ES-I3 (cell line): ENCODE data around the gene PLXDC1.
"Not testable (repeated sequence)": the region's sequence is repeated elsewhere in the genome, so short reads cannot be mapped to it uniquely, and the experiment has no call there.

Experiments
- H3K36me3 ChIP-seq: 2 replicates; pipeline ENCODE4 v1.6.1; 2013; ENCODE audit warnings: mild to moderate bottlenecking, low read length, control low read depth, moderate library complexity; ENCODE audit not compliant: insufficient read depth
- H3K4me1 ChIP-seq: 2 replicates; pipeline ENCODE4 v1.6.1; 2013; ENCODE audit warnings: mild to moderate bottlenecking, control low read depth, low read length; ENCODE audit not compliant: insufficient read depth
- H3K9ac ChIP-seq: 2 replicates; pipeline ENCODE4 v1.6.1; 2013; ENCODE audit warnings: low read depth, mild to moderate bottlenecking, low read length, moderate library complexity
- H3K9me3 ChIP-seq: 2 replicates; pipeline ENCODE4 v1.6.1; 2013; ENCODE audit warnings: mild to moderate bottlenecking, low read length, moderate library complexity; ENCODE audit not compliant: control insufficient read depth, insufficient read depth

The PLXDC1 gene

DNA sequence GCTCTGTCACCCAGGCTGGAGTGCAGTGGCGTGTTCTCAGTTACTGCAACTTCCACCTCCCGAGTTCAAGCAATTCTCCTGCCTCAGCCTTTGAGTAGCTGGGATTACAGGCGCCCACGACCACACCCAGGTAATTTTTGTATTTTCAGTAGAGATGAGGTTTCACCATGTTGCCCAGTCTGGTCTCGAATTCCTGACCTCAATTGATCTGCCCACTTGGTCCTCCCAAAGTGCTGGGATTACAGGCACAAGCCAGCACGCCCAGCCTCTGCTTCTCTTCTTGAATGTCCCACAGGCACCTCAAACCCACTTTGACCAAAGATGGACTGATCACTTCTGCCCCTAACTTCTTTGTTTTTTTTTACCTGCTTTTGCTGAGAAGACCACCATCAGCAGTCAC is 19.1 kb upstream of the PLXDC1 start:
- H3K9me3 ChIP-seq: no peaks in the 10 kb centered on the region
- no peak overlapping the region for H3K9ac ChIP-seq
- peaks cover 28% of the 10 kb centered on the region for H3K4me1 ChIP-seq

DNA sequence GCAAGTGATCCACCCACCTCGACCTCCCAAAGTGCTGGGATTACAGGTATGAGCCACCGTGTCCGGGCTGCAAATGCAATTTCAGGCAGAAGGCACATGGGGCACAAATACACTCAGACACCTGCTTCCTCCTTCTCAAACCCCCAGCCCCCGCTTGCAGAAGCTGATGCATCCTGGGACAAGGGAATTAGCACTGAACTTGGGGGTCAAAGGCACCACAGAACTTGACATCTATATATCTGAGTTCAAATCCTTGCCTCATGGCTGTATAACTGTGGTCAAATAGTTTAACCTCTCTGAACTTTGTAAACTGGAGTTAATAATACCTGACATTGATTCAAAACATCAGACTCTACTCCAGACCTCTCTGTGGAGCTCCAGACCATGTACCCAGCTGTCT is 18.7 kb upstream of the PLXDC1 start:
- no peaks in the 10 kb centered on the region for H3K9me3 ChIP-seq
- no peaks in the 10 kb centered on the region for H3K36me3 ChIP-seq
- no peak overlapping the region for H3K9ac ChIP-seq
- peaks cover 28% of the 10 kb centered on the region for H3K4me1 ChIP-seq

More for the DNA sequence above, 19.1 kb upstream of the PLXDC1 start:
- no peaks in the 10 kb centered on the region for H3K36me3 ChIP-seq

- Histone ChIP-seq H3K9me3 (no peaks in the 10 kb centered on the region), H3K36me3 (no peaks in the 10 kb centered on the region), H3K9ac (no peak overlapping the region), H3K4me1 (peaks cover 25% of the 10 kb centered on the region)
Measured at GRCh38 chr17:39169518-39169917, 18.1 kb upstream of the PLXDC1 start.

DNA sequence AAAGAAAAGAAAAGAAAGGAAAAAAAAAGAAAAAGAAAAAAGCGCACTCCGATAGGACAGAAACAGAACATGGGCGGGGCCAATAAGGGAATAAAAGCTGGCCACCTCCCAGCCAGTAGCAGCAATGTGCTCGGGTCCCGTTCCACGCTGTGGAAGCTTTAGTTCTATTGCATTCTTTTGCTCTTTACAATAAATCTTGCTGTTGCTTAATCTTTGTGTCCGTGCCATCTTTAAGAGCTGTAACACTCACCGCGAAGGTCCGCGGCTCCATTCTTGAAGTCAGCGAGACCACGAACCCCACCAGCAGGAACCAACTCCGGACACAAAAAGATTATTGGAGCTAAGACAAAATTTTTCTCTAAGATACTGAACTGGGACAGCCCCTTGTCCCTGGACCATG is 17.7 kb upstream of the PLXDC1 start:
- peaks cover 22% of the 10 kb centered on the region for H3K4me1 ChIP-seq
- H3K9ac ChIP-seq: no peak overlapping the region
- H3K9me3 ChIP-seq: no peaks in the 10 kb centered on the region
- no peaks in the 10 kb centered on the region for H3K36me3 ChIP-seq

GRCh38 chr17:39168503-39168902 is 17.1 kb upstream of the PLXDC1 start:
- H3K36me3 ChIP-seq, H3K9me3 ChIP-seq, H3K9ac ChIP-seq: not testable (repeated sequence)
- H3K4me1 ChIP-seq: peaks cover 21% of the 10 kb centered on the region

GRCh38 chr17:39167476-39167875 is 16.0 kb upstream of the PLXDC1 start:
- H3K9ac ChIP-seq: no peak overlapping the region
- H3K9me3 ChIP-seq: no peaks in the 10 kb centered on the region
- peaks cover 17% of the 10 kb centered on the region for H3K4me1 ChIP-seq
- no peaks in the 10 kb centered on the region for H3K36me3 ChIP-seq

- Histone ChIP-seq H3K36me3 (no peaks in the 10 kb centered on the region), H3K4me1 (peaks cover 10% of the 10 kb centered on the region; the same call in 1 of the 2 replicates), H3K9ac (no peak overlapping the region), H3K9me3 (no peaks in the 10 kb centered on the region)
Measured at GRCh38 chr17:39166437-39167335, 15.2 kb upstream of the PLXDC1 start.

DNA sequence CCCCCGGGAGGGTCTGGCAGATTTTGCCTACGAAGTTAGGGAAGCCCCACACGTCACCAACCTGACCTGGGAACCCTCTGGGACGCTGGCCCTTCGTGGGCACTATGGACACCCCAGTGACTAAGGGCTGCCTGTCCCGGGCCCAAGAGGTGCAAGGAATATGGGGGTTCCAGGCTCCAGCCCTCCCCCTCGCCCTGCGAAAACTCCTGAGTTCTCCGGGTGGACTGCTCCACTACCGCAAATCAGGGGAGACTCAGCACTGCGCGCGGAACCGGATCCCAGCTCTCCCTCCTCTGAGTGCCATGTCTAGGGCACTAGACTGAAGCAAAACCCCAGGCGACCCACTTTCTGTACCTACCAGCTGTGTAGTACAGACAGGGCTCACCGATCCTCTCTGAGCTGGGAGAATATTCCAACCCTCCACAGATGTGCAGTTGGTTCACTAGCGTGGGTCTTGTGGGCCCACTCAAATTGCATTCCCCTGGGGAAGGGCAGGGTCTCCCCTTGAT is 14.5 kb upstream of the PLXDC1 start, which contains the start of gene ARL5C:
Gene ARL5C (minus strand): TSS at position 321 of the 509 bp plus-strand sequence. CDS start 401 bp downstream, outside the sequence.
- peaks cover 8% of the 10 kb centered on the region; the same call in 1 of the 2 replicates for H3K4me1 ChIP-seq

GRCh38 chr17:39165178-39165840 is 13.9 kb upstream of the PLXDC1 start:
- peaks cover 8% of the 10 kb centered on the region; the same call in 1 of the 2 replicates for H3K4me1 ChIP-seq
- H3K9me3 ChIP-seq: no peaks in the 10 kb centered on the region
- peak overlapping the region; percentile 72; the same call in 1 of the 2 replicates for H3K9ac ChIP-seq
- H3K36me3 ChIP-seq: no peaks in the 10 kb centered on the region

More for the DNA sequence above, 14.5 kb upstream of the PLXDC1 start, which contains the start of gene ARL5C:
- Histone ChIP-seq H3K9ac (peak within 1 kb of the TSS; percentile 72; the same call in 1 of the 2 replicates), H3K36me3 (no peaks in the 10 kb centered on the region), H3K9me3 (no peaks in the 10 kb centered on the region)

DNA sequence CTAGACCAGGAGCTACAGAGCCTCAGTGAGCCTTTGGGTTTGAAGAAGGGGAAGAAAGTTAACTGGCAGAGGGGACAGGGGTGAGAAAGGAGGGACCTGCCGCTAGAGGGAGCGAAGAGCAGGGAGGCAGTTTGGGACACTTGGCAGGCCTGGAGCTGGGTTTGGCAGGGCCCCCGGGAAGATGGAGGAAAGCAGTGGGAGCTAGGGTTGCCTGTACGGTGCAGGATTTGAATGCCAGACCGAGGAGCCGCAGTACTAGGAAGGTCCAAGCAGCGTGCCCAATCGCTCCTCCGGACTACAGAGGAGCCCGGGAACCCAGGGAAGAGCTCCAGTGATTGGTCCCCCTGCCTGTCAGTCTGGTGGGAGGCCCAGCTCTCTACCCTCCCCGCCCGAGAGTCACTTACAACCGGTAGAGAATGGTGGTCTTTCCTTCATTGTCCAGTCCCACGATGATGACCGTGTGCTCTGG is 13.3 kb upstream of the PLXDC1 start:
- peaks cover 8% of the 10 kb centered on the region; the same call in 1 of the 2 replicates for H3K4me1 ChIP-seq
- peak overlapping the region; percentile 72; the same call in 1 of the 2 replicates for H3K9ac ChIP-seq
- no peaks in the 10 kb centered on the region for H3K36me3 ChIP-seq
- no peaks in the 10 kb centered on the region for H3K9me3 ChIP-seq

DNA sequence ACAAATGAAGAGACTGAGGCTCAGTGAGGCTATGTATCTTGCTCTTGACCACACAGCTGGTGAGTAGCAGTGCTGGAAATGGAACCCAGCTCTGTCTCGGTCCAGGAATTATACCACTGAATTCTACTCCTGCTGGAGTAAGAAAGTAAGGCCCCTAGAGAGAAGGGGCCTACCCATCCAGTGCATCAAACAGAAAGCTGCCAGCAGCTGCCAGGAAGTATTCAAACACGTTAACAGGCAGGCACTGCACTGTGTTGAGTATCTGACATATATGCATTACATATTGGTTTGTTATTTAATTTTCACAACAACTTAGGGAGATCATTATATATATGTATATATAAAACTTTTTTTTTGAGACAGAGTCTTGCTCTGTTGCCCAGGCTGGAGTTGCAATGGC is 10.5 kb upstream of the PLXDC1 start:
- Histone ChIP-seq H3K4me1 (peaks cover 11% of the 10 kb centered on the region; the same call in 1 of the 2 replicates), H3K9me3 (no peaks in the 10 kb centered on the region), H3K36me3 (no peaks in the 10 kb centered on the region), H3K9ac (no peak overlapping the region)

DNA sequence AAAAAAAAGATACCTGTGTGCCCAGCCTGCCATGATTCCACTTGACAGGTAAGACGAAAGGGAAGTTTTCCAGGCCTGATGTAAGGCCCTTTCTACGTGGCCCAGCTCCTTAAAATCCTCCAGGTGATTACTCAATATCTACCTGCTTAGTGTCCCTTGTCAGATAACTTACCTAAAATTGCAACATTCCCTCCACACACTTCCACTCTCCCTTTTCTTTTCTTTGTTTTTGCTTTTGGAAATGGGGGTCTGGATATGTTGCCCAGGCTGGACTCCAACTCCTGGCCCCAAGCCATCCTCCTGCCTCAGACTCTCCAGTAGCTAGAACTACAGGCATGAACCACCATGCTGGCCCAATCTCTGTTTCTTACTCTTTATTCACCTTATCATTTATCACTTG is 7.2 kb upstream of the PLXDC1 start:
- H3K36me3 ChIP-seq: no peaks in the 10 kb centered on the region
- H3K9me3 ChIP-seq: no peaks in the 10 kb centered on the region
- 0 out of 2 replicates have a peak, but pooled peaks cover 8% of the 10 kb centered on the region for H3K4me1 ChIP-seq
- no peak overlapping the region for H3K9ac ChIP-seq

DNA sequence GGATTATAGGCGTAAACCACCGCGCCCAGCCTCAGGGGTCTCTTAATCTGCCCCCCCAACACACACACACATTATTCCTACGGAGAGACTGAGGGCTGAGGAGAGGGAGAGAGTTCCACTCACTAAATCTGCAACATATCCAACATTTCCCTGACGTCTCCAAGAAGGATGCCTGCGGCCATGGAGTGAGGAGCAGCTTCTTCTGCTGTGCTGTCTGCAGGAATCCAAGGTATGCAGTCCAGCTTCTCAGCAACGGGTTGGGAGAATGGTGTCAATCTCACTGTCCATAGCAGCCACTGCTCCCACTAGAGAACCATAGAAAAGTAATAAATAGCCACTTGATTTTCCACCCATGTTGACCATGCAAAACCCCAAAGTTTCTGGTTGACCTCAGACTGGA is 5.1 kb upstream of the PLXDC1 start:
- 0 out of 2 replicates have a peak, but pooled peaks cover 8% of the 10 kb centered on the region for H3K4me1 ChIP-seq
- H3K9ac ChIP-seq: no peak overlapping the region
- H3K9me3 ChIP-seq: no peaks in the 10 kb centered on the region
- H3K36me3 ChIP-seq: no peaks in the 10 kb centered on the region

DNA sequence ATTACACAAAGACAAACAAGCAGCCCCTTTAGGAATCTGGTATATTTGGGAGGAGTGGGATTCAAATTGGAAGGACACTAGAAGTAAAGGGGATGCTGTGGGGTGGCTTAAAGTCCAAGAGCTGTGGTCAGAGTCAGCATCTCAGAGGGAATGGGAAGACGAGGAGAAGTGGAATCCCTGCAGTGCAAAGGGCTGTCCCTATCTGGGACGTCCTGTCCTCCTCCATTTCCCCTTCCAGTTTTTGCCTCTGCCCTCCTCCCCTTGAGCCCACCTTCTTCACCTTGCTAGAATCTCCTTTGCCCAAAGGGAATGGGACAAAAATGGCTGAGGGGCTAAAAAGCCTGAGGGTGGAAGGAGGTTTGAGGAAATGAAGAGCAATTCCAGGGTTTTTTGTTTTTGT is 4.2 kb upstream of the PLXDC1 start:
- Histone ChIP-seq H3K36me3 (no peaks in the 10 kb centered on the region), H3K9ac (no peak overlapping the region; the same call in 1 of the 2 replicates), H3K9me3 (no peaks in the 10 kb centered on the region), H3K4me1 (0 out of 2 replicates have a peak, but pooled peaks cover 8% of the 10 kb centered on the region)
